Measurements from ENCODE around the gene YAF2.

YAF2 gene

GRCh38 chr12:42178101-42178500 is 59.9 kb downstream of the YAF2 start:
- DNase-seq (ENCODE audit: low spot score): no peak
- in situ Hi-C loops (cut with MboI; ENCODE audit: low sequenced_read_pairs, unreplicated experiment): no loop called here
- no peak for TF ChIP-seq CTCF (IDR thresholded peaks at IDR 0.05; ENCODE audit: borderline replicate concordance, control extremely low read depth, extremely low read depth, insufficient read depth, missing control alignments)

GRCh38 chr12:42174978-42175377 is 63.1 kb downstream of the YAF2 start:
- no peak for TF ChIP-seq CTCF (IDR thresholded peaks at IDR 0.05; ENCODE audit: borderline replicate concordance, control extremely low read depth, extremely low read depth, insufficient read depth, missing control alignments)
- in situ Hi-C loops (cut with MboI; ENCODE audit: low sequenced_read_pairs, unreplicated experiment): no loop called here
- DNase-seq (ENCODE audit: low spot score): no peak

GRCh38 chr12:42173961-42174521 is 64.0 kb downstream of the YAF2 start:
- no peak for TF ChIP-seq CTCF (IDR thresholded peaks at IDR 0.05; ENCODE audit: borderline replicate concordance, control extremely low read depth, extremely low read depth, insufficient read depth, missing control alignments)
- in situ Hi-C loops (cut with MboI; ENCODE audit: low sequenced_read_pairs, unreplicated experiment): no loop called here
- DNase-seq (ENCODE audit: low spot score): no peak

- in situ Hi-C loops (cut with MboI; ENCODE audit: low sequenced_read_pairs, unreplicated experiment): no loop called here
Measured at GRCh38 chr12:42172441-42173210, 65.4 kb downstream of the YAF2 start.

GRCh38 chr12:42167711-42168110 is 70.3 kb downstream of the YAF2 start:
- TF ChIP-seq CTCF (IDR thresholded peaks at IDR 0.05; ENCODE audit: borderline replicate concordance, control extremely low read depth, extremely low read depth, insufficient read depth, missing control alignments): no peak
- in situ Hi-C loops (cut with MboI; ENCODE audit: low sequenced_read_pairs, unreplicated experiment): no loop called here
- DNase-seq (ENCODE audit: low spot score): no peak

More at GRCh38 chr12:42172441-42173210, 65.4 kb downstream of the YAF2 start:
- no peak for DNase-seq (ENCODE audit: low spot score)
- no peak for TF ChIP-seq CTCF (IDR thresholded peaks at IDR 0.05; ENCODE audit: borderline replicate concordance, control extremely low read depth, extremely low read depth, insufficient read depth, missing control alignments)

- no peak for TF ChIP-seq CTCF (IDR thresholded peaks at IDR 0.05; ENCODE audit: borderline replicate concordance, control extremely low read depth, extremely low read depth, insufficient read depth, missing control alignments)
- no peak for DNase-seq (ENCODE audit: low spot score)
- in situ Hi-C loops (cut with MboI; ENCODE audit: low sequenced_read_pairs, unreplicated experiment): no loop called here
Measured at GRCh38 chr12:42166501-42166900, 71.5 kb downstream of the YAF2 start.
